ENCODE data around the gene NPC1.
"Not testable (repeated sequence)": the region's sequence is repeated elsewhere in the genome, so short reads cannot be mapped to it uniquely, and the experiment has no call there.

The NPC1 gene

GRCh38 chr18:23567671-23568070 is 18.6 kb downstream of the NPC1 start:
- in situ Hi-C loops (cut with HindIII; ENCODE audit: low sequenced_read_pairs) = no loop called here
- no peak for TF ChIP-seq CTCF (IDR thresholded peaks at IDR 0.05; ENCODE audit: low read depth, low read length, missing control alignments)
- DNase-seq (ENCODE audit: low read depth) = no peak
- no peak overlapping the region for H3K4me3 ChIP-seq (ENCODE audit: low read depth, low read length)

- no peak for DNase-seq (ENCODE audit: low read depth)
- H3K4me3 ChIP-seq (ENCODE audit: low read depth, low read length) = no peak overlapping the region
- in situ Hi-C loops (cut with HindIII; ENCODE audit: low sequenced_read_pairs) = no loop called here
- TF ChIP-seq CTCF (IDR thresholded peaks at IDR 0.05; ENCODE audit: low read depth, low read length, missing control alignments) = no peak
Measured at GRCh38 chr18:23565916-23566547, 20.3 kb downstream of the NPC1 start.

- in situ Hi-C loops (cut with HindIII; ENCODE audit: low sequenced_read_pairs) = no loop called here
- TF ChIP-seq CTCF (IDR thresholded peaks at IDR 0.05; ENCODE audit: low read depth, low read length, missing control alignments) = no peak
- no peak for DNase-seq (ENCODE audit: low read depth)
- no peak overlapping the region for H3K4me3 ChIP-seq (ENCODE audit: low read depth, low read length)
Measured at GRCh38 chr18:23563377-23564043, 22.8 kb downstream of the NPC1 start.

GRCh38 chr18:23560186-23560585 is 26.1 kb downstream of the NPC1 start:
- TF ChIP-seq CTCF (IDR thresholded peaks at IDR 0.05; ENCODE audit: low read depth, low read length, missing control alignments) = no peak
- in situ Hi-C loops (cut with HindIII; ENCODE audit: low sequenced_read_pairs) = no loop called here
- no peak overlapping the region for H3K4me3 ChIP-seq (ENCODE audit: low read depth, low read length)
- DNase-seq (ENCODE audit: low read depth) = no peak

- in situ Hi-C loops (cut with HindIII; ENCODE audit: low sequenced_read_pairs); H3K4me3 ChIP-seq (ENCODE audit: low read depth, low read length); DNase-seq (ENCODE audit: low read depth): not testable (repeated sequence)
Measured at GRCh38 chr18:23557511-23557910, 28.8 kb downstream of the NPC1 start.

- in situ Hi-C loops (cut with HindIII; ENCODE audit: low sequenced_read_pairs) = no loop called here
- TF ChIP-seq CTCF (IDR thresholded peaks at IDR 0.05; ENCODE audit: low read depth, low read length, missing control alignments) = no peak
- no peak for DNase-seq (ENCODE audit: low read depth)
- no peak overlapping the region for H3K4me3 ChIP-seq (ENCODE audit: low read depth, low read length)
Measured at GRCh38 chr18:23556145-23556780, 30.0 kb downstream of the NPC1 start.

- no peak for TF ChIP-seq CTCF (IDR thresholded peaks at IDR 0.05; ENCODE audit: low read depth, low read length, missing control alignments)
Measured at GRCh38 chr18:23553887-23554286, 32.4 kb downstream of the NPC1 start.

More at GRCh38 chr18:23553887-23554286, 32.4 kb downstream of the NPC1 start:
- no peak overlapping the region for H3K4me3 ChIP-seq (ENCODE audit: low read depth, low read length)
- in situ Hi-C loops (cut with HindIII; ENCODE audit: low sequenced_read_pairs) = no loop called here
- no peak for DNase-seq (ENCODE audit: low read depth)
